ENCODE data around the gene FREM1. TPM values are rescaled to one million over a fixed set of nuclear protein-coding genes. Genes with fewer than 3 reads are reported as not detected.

FREM1 gene
- polyA plus RNA-seq, 1 of the 3 experiments (the other 2 are of a cell fraction): 0.26 TPM

DNA sequence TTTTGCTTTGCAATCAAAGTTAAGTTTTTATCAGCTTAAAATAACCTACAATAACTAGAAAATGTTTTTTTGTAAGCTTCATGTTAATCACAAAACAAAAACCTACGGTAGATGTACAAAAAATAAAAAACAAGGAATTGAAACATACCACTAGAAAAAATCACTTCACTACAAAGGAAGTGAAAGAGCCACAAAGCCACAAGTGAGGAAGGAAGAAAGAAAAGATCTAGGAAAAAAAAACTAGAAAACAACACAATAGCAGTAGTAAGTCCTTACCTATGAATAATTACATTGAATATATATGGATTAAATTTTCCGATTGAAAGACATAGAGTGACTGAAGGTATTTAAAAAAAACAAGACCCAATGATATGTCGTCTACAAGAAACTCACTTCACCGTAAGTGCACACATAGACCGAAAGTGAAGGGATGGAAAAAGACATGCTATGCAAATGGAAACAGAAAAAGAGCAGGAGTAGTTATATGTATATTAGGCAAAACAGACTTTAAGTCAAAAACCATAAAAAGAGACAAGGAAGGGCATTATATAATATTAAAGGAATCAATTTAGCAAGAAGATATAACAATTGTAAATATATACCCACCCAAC is 203.6 kb downstream of the FREM1 start (continued):
- TF ChIP-seq, protein P1, sequence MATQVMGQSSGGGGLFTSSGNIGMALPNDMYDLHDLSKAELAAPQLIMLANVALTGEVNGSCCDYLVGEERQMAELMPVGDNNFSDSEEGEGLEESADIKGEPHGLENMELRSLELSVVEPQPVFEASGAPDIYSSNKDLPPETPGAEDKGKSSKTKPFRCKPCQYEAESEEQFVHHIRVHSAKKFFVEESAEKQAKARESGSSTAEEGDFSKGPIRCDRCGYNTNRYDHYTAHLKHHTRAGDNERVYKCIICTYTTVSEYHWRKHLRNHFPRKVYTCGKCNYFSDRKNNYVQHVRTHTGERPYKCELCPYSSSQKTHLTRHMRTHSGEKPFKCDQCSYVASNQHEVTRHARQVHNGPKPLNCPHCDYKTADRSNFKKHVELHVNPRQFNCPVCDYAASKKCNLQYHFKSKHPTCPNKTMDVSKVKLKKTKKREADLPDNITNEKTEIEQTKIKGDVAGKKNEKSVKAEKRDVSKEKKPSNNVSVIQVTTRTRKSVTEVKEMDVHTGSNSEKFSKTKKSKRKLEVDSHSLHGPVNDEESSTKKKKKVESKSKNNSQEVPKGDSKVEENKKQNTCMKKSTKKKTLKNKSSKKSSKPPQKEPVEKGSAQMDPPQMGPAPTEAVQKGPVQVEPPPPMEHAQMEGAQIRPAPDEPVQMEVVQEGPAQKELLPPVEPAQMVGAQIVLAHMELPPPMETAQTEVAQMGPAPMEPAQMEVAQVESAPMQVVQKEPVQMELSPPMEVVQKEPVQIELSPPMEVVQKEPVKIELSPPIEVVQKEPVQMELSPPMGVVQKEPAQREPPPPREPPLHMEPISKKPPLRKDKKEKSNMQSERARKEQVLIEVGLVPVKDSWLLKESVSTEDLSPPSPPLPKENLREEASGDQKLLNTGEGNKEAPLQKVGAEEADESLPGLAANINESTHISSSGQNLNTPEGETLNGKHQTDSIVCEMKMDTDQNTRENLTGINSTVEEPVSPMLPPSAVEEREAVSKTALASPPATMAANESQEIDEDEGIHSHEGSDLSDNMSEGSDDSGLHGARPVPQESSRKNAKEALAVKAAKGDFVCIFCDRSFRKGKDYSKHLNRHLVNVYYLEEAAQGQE (IDR thresholded peaks at IDR 0.05; ENCODE audit: low read depth, low read length): no peak
- TF ChIP-seq JUND (IDR thresholded peaks at IDR 0.05): no peak
- TF ChIP-seq TCF12 (IDR thresholded peaks at IDR 0.05): no peak
- TF ChIP-seq EZH2phosphoT487 (IDR thresholded peaks at IDR 0.05; ENCODE audit: borderline replicate concordance, low read depth): no peak

DNA sequence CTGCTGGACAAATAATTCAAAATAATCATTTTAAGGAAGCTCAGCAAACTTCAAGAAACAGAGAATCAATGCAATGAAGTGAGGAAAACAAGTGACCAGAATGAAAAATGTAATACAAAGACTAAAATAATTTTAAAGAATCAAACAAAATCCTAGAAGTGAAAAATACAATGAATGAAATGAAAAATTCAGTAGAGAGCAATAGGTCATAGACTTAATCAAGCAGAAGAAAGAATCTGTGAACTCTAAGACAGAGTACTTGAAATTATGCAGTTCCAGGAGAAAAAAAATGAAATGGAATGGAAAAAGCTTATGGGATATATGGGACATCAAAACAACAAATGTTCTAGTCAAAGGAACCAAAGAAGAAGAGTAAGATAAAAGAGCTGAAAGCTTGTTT is 205.1 kb downstream of the FREM1 start:
- no peaks in the 10 kb centered on the region for H3F3A ChIP-seq (replicated peaks; ENCODE audit: insufficient read depth)
- H3K9me3 ChIP-seq: peaks cover under 1% of the 10 kb centered on the region; the same call in 1 of the 2 replicates
- TF ChIP-seq JUND (IDR thresholded peaks at IDR 0.05): no peak
- no peaks in the 10 kb centered on the region for H3K4me1 ChIP-seq (ENCODE audit: control insufficient read depth in 1 of 2, insufficient read depth in 2 of 2, low read depth in 1 of 2, low read length in 1 of 2)
- no peak overlapping the region for H3K9ac ChIP-seq
- ChIA-PET POLR2A (no interaction called here), CTCF (no interaction called here)
- H3K4me2 ChIP-seq: no peak overlapping the region
- H3K4me3 ChIP-seq (ENCODE audit: low read depth in 2 of 2, low read length in 1 of 2): no peak overlapping the region
- DNase-seq: no peak
- 0 out of 2 replicates have a peak, but pooled peaks cover 6% of the 10 kb centered on the region for H3K27me3 ChIP-seq (ENCODE audit: insufficient read depth)
- no peak overlapping the region for H3K27ac ChIP-seq (ENCODE audit: low read depth in 2 of 2, low read length in 1 of 2)
- H3K79me2 ChIP-seq (ENCODE audit: insufficient read depth): no peaks in the 10 kb centered on the region
- no peaks in the 10 kb centered on the region for H3K9me2 ChIP-seq
- H4K20me1 ChIP-seq (ENCODE audit: insufficient read depth): no peaks in the 10 kb centered on the region
- no peak overlapping the region for H2AFZ ChIP-seq (ENCODE audit: low read depth)
- H3K36me3 ChIP-seq (replicated peaks in 1 of 2; ENCODE audit: control insufficient read depth in 1 of 2, insufficient read depth in 2 of 2, low read length in 1 of 2): no peaks in the 10 kb centered on the region

DNA sequence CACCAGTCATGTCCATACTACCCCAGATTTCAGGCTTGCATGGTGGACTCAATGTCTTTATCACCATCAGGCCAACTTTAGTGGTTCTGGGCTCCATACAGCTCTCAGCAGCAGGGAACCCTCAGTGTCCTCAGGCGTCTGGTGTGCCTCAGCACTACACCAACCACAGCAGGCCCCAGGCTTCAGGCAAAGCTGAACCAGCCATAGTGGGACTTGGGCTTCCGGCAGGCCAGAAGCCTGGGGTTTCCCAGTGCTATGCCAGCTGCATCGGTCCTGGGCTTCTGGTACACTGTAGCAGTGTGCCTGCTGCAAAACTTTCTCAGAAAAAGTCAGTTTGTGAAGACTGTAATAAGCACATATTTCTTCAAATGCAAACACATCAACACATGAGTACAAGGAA is 205.9 kb downstream of the FREM1 start:
- ChIA-PET CTCF (no interaction called here), POLR2A (no interaction called here)
- TF ChIP-seq, protein P2, sequence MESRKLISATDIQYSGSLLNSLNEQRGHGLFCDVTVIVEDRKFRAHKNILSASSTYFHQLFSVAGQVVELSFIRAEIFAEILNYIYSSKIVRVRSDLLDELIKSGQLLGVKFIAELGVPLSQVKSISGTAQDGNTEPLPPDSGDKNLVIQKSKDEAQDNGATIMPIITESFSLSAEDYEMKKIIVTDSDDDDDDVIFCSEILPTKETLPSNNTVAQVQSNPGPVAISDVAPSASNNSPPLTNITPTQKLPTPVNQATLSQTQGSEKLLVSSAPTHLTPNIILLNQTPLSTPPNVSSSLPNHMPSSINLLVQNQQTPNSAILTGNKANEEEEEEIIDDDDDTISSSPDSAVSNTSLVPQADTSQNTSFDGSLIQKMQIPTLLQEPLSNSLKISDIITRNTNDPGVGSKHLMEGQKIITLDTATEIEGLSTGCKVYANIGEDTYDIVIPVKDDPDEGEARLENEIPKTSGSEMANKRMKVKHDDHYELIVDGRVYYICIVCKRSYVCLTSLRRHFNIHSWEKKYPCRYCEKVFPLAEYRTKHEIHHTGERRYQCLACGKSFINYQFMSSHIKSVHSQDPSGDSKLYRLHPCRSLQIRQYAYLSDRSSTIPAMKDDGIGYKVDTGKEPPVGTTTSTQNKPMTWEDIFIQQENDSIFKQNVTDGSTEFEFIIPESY (IDR thresholded peaks at IDR 0.05; ENCODE audit: borderline replicate concordance, low read depth): no peak
- TF ChIP-seq, protein P3, sequence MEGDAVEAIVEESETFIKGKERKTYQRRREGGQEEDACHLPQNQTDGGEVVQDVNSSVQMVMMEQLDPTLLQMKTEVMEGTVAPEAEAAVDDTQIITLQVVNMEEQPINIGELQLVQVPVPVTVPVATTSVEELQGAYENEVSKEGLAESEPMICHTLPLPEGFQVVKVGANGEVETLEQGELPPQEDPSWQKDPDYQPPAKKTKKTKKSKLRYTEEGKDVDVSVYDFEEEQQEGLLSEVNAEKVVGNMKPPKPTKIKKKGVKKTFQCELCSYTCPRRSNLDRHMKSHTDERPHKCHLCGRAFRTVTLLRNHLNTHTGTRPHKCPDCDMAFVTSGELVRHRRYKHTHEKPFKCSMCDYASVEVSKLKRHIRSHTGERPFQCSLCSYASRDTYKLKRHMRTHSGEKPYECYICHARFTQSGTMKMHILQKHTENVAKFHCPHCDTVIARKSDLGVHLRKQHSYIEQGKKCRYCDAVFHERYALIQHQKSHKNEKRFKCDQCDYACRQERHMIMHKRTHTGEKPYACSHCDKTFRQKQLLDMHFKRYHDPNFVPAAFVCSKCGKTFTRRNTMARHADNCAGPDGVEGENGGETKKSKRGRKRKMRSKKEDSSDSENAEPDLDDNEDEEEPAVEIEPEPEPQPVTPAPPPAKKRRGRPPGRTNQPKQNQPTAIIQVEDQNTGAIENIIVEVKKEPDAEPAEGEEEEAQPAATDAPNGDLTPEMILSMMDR (IDR thresholded peaks at IDR 0.05): no peak
- TF ChIP-seq POLR2AphosphoS5 (IDR thresholded peaks at IDR 0.05; ENCODE audit: low read depth, low read length): no peak
- no peak for TF ChIP-seq EZH2phosphoT487 (IDR thresholded peaks at IDR 0.05; ENCODE audit: borderline replicate concordance, low read depth)
- no peak for TF ChIP-seq RFX5 (IDR thresholded peaks at IDR 0.05; ENCODE audit: low read length)
- TF ChIP-seq EP300 (IDR thresholded peaks at IDR 0.05; ENCODE audit: borderline replicate concordance in 1 of 2, low read depth in 1 of 2, low read length in 1 of 2): no peak
- TF ChIP-seq SIN3A (IDR thresholded peaks at IDR 0.05; ENCODE audit: borderline replicate concordance, low read depth, low read length): no peak
- TF ChIP-seq, protein P1 (IDR thresholded peaks at IDR 0.05; ENCODE audit: low read depth, low read length): no peak
- TF ChIP-seq FOXJ3 (CRISPR knock-in tag; IDR thresholded peaks at IDR 0.05): no peak
- TF ChIP-seq, protein P4, sequence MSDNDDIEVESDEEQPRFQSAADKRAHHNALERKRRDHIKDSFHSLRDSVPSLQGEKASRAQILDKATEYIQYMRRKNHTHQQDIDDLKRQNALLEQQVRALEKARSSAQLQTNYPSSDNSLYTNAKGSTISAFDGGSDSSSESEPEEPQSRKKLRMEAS (IDR thresholded peaks at IDR 0.05; ENCODE audit: low read depth): no peak
- no peak for TF ChIP-seq RCOR1 (IDR thresholded peaks at IDR 0.05; ENCODE audit: low read length)

More for the DNA sequence above, 205.9 kb downstream of the FREM1 start:
- Histone ChIP-seq H3K9ac (no peak overlapping the region), H3K9me2 (no peaks in the 10 kb centered on the region), H3K36me3 (replicated peaks in 1 of 2; ENCODE audit: control insufficient read depth in 1 of 2, insufficient read depth in 2 of 2, low read length in 1 of 2) (no peaks in the 10 kb centered on the region), H3K4me3 (ENCODE audit: low read depth in 2 of 2, low read length in 1 of 2) (no peak overlapping the region), H2AFZ (ENCODE audit: low read depth) (no peak overlapping the region), H3K27ac (ENCODE audit: low read depth in 2 of 2, low read length in 1 of 2) (no peak overlapping the region), H3K4me2 (no peak overlapping the region), H4K20me1 (ENCODE audit: insufficient read depth) (no peaks in the 10 kb centered on the region), H3K9me3 (no peaks in the 10 kb centered on the region; the same call in 1 of the 2 replicates), H3K27me3 (ENCODE audit: insufficient read depth) (0 out of 2 replicates have a peak, but pooled peaks cover 6% of the 10 kb centered on the region), H3F3A (replicated peaks; ENCODE audit: insufficient read depth) (no peaks in the 10 kb centered on the region), H3K79me2 (ENCODE audit: insufficient read depth) (no peaks in the 10 kb centered on the region), H3K4me1 (ENCODE audit: control insufficient read depth in 1 of 2, insufficient read depth in 2 of 2, low read depth in 1 of 2, low read length in 1 of 2) (no peaks in the 10 kb centered on the region)
- DNase-seq: no peak
- 45% methylated on average over 2 of the region's 3 CpGs for WGBS (ENCODE audit: low lambda C conversion rate)
